HG03442 (cell line): Measurements from ENCODE around the gene RASAL2.
"Not testable (repeated sequence)": the region's sequence is repeated elsewhere in the genome, so short reads cannot be mapped to it uniquely, and the experiment has no call there.

Source experiments
- ATAC-seq: cut with Tn5 transposase; IDR thresholded peaks from one replicate; pipeline ENCODE4 v1.9.1; 2021; ENCODE audit warnings: mild to moderate bottlenecking, moderate library complexity; ENCODE audit not compliant: unreplicated experiment

The RASAL2 gene

GRCh38 chr1:178330848-178331497 is 237.1 kb downstream of the RASAL2 start:
- ATAC-seq: no peak

- no peak for ATAC-seq
Measured at GRCh38 chr1:178335426-178335825, 241.5 kb downstream of the RASAL2 start.

- no peak for ATAC-seq
Measured at GRCh38 chr1:178337091-178337706, 243.3 kb downstream of the RASAL2 start.

GRCh38 chr1:178339834-178340233 is 245.9 kb downstream of the RASAL2 start:
- ATAC-seq: no peak

- no peak for ATAC-seq
Measured at GRCh38 chr1:178341261-178341956, 247.5 kb downstream of the RASAL2 start.

GRCh38 chr1:178342745-178343144 is 248.8 kb downstream of the RASAL2 start:
- no peak for ATAC-seq

GRCh38 chr1:178344513-178345091 is 250.7 kb downstream of the RASAL2 start:
- ATAC-seq: no peak

GRCh38 chr1:178345238-178345637 is 251.3 kb downstream of the RASAL2 start:
- no peak for ATAC-seq

- ATAC-seq: no peak
Measured at GRCh38 chr1:178345807-178346206, 251.9 kb downstream of the RASAL2 start.

- no peak for ATAC-seq
Measured at GRCh38 chr1:178349801-178350200, 255.9 kb downstream of the RASAL2 start.

GRCh38 chr1:178351911-178352310 is 258.0 kb downstream of the RASAL2 start:
- not testable (repeated sequence) for ATAC-seq

GRCh38 chr1:178352790-178353416 is 259.0 kb downstream of the RASAL2 start:
- ATAC-seq: no peak

GRCh38 chr1:178353524-178353923 is 259.6 kb downstream of the RASAL2 start:
- no peak for ATAC-seq

- no peak for ATAC-seq
Measured at GRCh38 chr1:178354816-178355215, 260.9 kb downstream of the RASAL2 start.

- no peak for ATAC-seq
Measured at GRCh38 chr1:178356299-178356698, 262.4 kb downstream of the RASAL2 start.

- ATAC-seq: no peak
Measured at GRCh38 chr1:178358456-178358855, 264.6 kb downstream of the RASAL2 start.

- ATAC-seq: no peak
Measured at GRCh38 chr1:178360421-178360820, 266.5 kb downstream of the RASAL2 start.

GRCh38 chr1:178361847-178362246 is 267.9 kb downstream of the RASAL2 start:
- no peak for ATAC-seq

- no peak for ATAC-seq
Measured at GRCh38 chr1:178362747-178363146, 268.8 kb downstream of the RASAL2 start.

- no peak for ATAC-seq
Measured at GRCh38 chr1:178364782-178365181, 270.9 kb downstream of the RASAL2 start.

GRCh38 chr1:178367151-178367550 is 273.2 kb downstream of the RASAL2 start:
- no peak for ATAC-seq
